H9 (cell line): Measurements from ENCODE around the gene CD164. TPM values are rescaled to one million over a fixed set of nuclear protein-coding genes. Genes with fewer than 3 reads are reported as not detected.

Experiments
- DNase-seq: peaks from one replicate; pipeline ENCODE4 v3.0.0-alpha.2; 2017
- H2AFZ ChIP-seq: one replicate; pipeline ENCODE4 v1.6.1; 2013; ENCODE audit warnings: mild to moderate bottlenecking, low read length, control low read depth, moderate library complexity
- H2AK5ac ChIP-seq: 2 replicates; pipeline ENCODE4 v1.6.1; 2013; ENCODE audit warnings: low read length, control low read depth, mixed read lengths; ENCODE audit not compliant: insufficient read length
- H2BK120ac ChIP-seq: one replicate; pipeline ENCODE4 v1.6.1; 2013; ENCODE audit warnings: low read depth, mild to moderate bottlenecking, low read length, control low read depth, inconsistent platforms; ENCODE audit not compliant: poor library complexity, severe bottlenecking
- H2BK12ac ChIP-seq: 2 replicates; pipeline ENCODE4 v1.6.1; 2013; ENCODE audit warnings: low read length, control low read depth, mixed read lengths, low read depth; ENCODE audit not compliant: insufficient read length
- H2BK15ac ChIP-seq: 2 replicates; pipeline ENCODE4 v1.6.1; 2013; ENCODE audit warnings: low read depth, low read length, control low read depth
- H2BK20ac ChIP-seq: one replicate; pipeline ENCODE4 v1.6.1; 2013; ENCODE audit warnings: low read depth, mild to moderate bottlenecking, low read length, control low read depth, inconsistent platforms; ENCODE audit not compliant: poor library complexity, severe bottlenecking
- H2BK5ac ChIP-seq: 2 replicates; pipeline ENCODE4 v1.6.1; 2013; ENCODE audit warnings: low read length, control low read depth, mixed read lengths; ENCODE audit not compliant: insufficient read length
- H3K14ac ChIP-seq: 2 replicates; pipeline ENCODE4 v1.6.1; 2013; ENCODE audit warnings: low read length, control low read depth; ENCODE audit not compliant: insufficient read depth
- H3K18ac ChIP-seq: 2 replicates; pipeline ENCODE4 v1.6.1; 2013; ENCODE audit warnings: low read depth, mild to moderate bottlenecking, mixed read lengths, low read length, control low read depth; ENCODE audit not compliant: insufficient read length
- H3K23ac ChIP-seq: 2 replicates; pipeline ENCODE4 v1.6.1; 2013; ENCODE audit warnings: low read length, control low read depth, mixed read lengths, low read depth; ENCODE audit not compliant: insufficient read length
- H3K23me2 ChIP-seq: 2 replicates; pipeline ENCODE4 v1.6.1; 2013; ENCODE audit warnings: low read depth, mild to moderate bottlenecking, mixed read lengths, low read length, control low read depth; ENCODE audit not compliant: insufficient read length, poor library complexity, severe bottlenecking
- H3K27ac ChIP-seq: 2 replicates; pipeline ENCODE4 v1.5.1; 2013; ENCODE audit warnings: low read length, control low read depth, mixed read lengths, low read depth; ENCODE audit not compliant: insufficient read length
- H3K27me3 ChIP-seq: 2 replicates; pipeline ENCODE4 v1.6.1; 2013; ENCODE audit warnings: low read length, control low read depth, inconsistent platforms; ENCODE audit not compliant: insufficient read depth
- H3K4ac ChIP-seq: 2 replicates; pipeline ENCODE4 v1.6.1; 2013; ENCODE audit warnings: low read depth, mild to moderate bottlenecking, control low read depth, inconsistent platforms, low read length, moderate library complexity
- H3K4me1 ChIP-seq: 2 replicates; pipeline ENCODE4 v1.6.1; 2013; ENCODE audit warnings: low read length, control low read depth, inconsistent platforms; ENCODE audit not compliant: insufficient read depth
- H3K4me2 ChIP-seq: 2 replicates; pipeline ENCODE4 v1.6.1; 2013; ENCODE audit warnings: low read length, control low read depth, mixed read lengths; ENCODE audit not compliant: insufficient read length, insufficient read depth
- H3K56ac ChIP-seq: 2 replicates; pipeline ENCODE4 v1.6.1; 2013; ENCODE audit warnings: low read depth, mild to moderate bottlenecking, mixed read lengths, low read length, control low read depth; ENCODE audit not compliant: insufficient read length
- H3K79me1 ChIP-seq: 2 replicates; pipeline ENCODE4 v1.6.1; 2013; ENCODE audit warnings: low read depth, mild to moderate bottlenecking, moderate library complexity, low read length, control low read depth, inconsistent platforms; ENCODE audit not compliant: insufficient read depth, poor library complexity, severe bottlenecking
- H3K79me2 ChIP-seq: 2 replicates; pipeline ENCODE4 v1.6.1; 2013; ENCODE audit warnings: low read length, control low read depth, inconsistent platforms; ENCODE audit not compliant: insufficient read depth
- H3K9ac ChIP-seq: 2 replicates; pipeline ENCODE4 v1.6.1; 2013; ENCODE audit warnings: low read length, control low read depth, mixed read lengths; ENCODE audit not compliant: insufficient read length; ENCODE audit errors: extremely low read depth
- H3K9me3 ChIP-seq: one replicate; pipeline ENCODE4 v1.6.1; 2013; ENCODE audit warnings: low read depth, low read length, inconsistent platforms; ENCODE audit not compliant: control insufficient read depth
- H3T11ph ChIP-seq: one replicate; pipeline ENCODE4 v1.6.1; 2013; ENCODE audit warnings: mild to moderate bottlenecking, low read length, control low read depth, inconsistent platforms
- H4K20me1 ChIP-seq: one replicate; pipeline ENCODE4 v1.6.1; 2013; ENCODE audit not compliant: control insufficient read depth, insufficient read length, insufficient read depth
- H4K5ac ChIP-seq: 2 replicates; pipeline ENCODE4 v1.6.1; 2013; ENCODE audit warnings: low read depth, mild to moderate bottlenecking, mixed read lengths, low read length, control low read depth; ENCODE audit not compliant: insufficient read length
- H4K8ac ChIP-seq: replicated peaks from 2 replicates; pipeline ENCODE4 v1.6.1; 2013; ENCODE audit warnings: low read length, control low read depth, mixed read lengths, low read depth; ENCODE audit not compliant: insufficient read length
- H4K91ac ChIP-seq: 2 replicates; pipeline ENCODE4 v1.6.1; 2013; ENCODE audit warnings: low read depth, mild to moderate bottlenecking, moderate library complexity, mixed read lengths, low read length, control low read depth; ENCODE audit not compliant: insufficient read length
- H3K27ac Mint-ChIP-seq, 3 experiments: 2 replicates in 2 of 3; 3 replicates in 1 of 3; pipeline ENCODE4 v1.8.0; 2020 to 2021; ENCODE audit warnings: mixed read lengths in 3 of 3, mild to moderate bottlenecking in 1 of 3, moderate library complexity in 1 of 3
- H3K27me3 Mint-ChIP-seq: 2 replicates; pipeline ENCODE4 v1.8.0; 2021; ENCODE audit warnings: low read depth, mild to moderate bottlenecking, moderate library complexity, mixed read lengths
- H3K36me3 Mint-ChIP-seq, 3 experiments: 2 replicates in 2 of 3; 3 replicates in 1 of 3; pipeline ENCODE4 v1.8.0; 2020 to 2021; ENCODE audit warnings: low read depth in 3 of 3, mixed read lengths in 3 of 3; ENCODE audit not compliant: insufficient read depth in 1 of 3
- H3K4me1 Mint-ChIP-seq, 2 experiments: 2 replicates each; pipeline ENCODE4 v1.8.0; 2020; ENCODE audit warnings: mixed read lengths in 2 of 2
- H3K4me3 Mint-ChIP-seq, 2 experiments: 2 replicates in 1 of 2; 3 replicates in 1 of 2; pipeline ENCODE4 v1.8.0; 2020 to 2021; ENCODE audit warnings: mild to moderate bottlenecking in 2 of 2, mixed read lengths in 2 of 2, moderate library complexity in 1 of 2
- H3K9me3 Mint-ChIP-seq, 2 experiments: 2 replicates in 1 of 2; 3 replicates in 1 of 2; pipeline ENCODE4 v1.8.0; 2020; ENCODE audit warnings: mild to moderate bottlenecking in 2 of 2, mixed read lengths in 2 of 2, moderate library complexity in 1 of 2
- CTCF ChIP-seq: fragments of 200-600 bp; sonication (generic); conservative IDR thresholded peaks from 3 replicates; pipeline ENCODE4 v1.8.0; 2021; ENCODE audit warnings: antibody characterized with exemption, mild to moderate bottlenecking
- WGBS: extraction: QIAGEN DNeasy Blood & Tissue Kit; methylation state at CpG from one replicate; pipeline ENCODE4 v1.1.7; 2013; ENCODE audit warnings: missing lambda C conversion rate, low lambda C conversion rate, mixed read lengths; ENCODE audit not compliant: insufficient read length; ENCODE audit errors: extremely low coverage; 5-methylcytosine and 5-hydroxymethylcytosine counted together
- total RNA-seq: library from RNA; stranded (reverse); gene quantifications from 2 replicates; pipeline ENCODE4 v1.2.1, GENCODE V29; 2021

Gene CD164
- total RNA-seq, 1 experiment from 2014 or later, result 130 TPM

GRCh38 chr6:109372130-109372529 lies 10.1 kb downstream of the CD164 start:
- Histone ChIP-seq H3K79me1 (no peaks in the 10 kb centered on the region), H2BK15ac (no peak overlapping the region), H3K14ac (no peak overlapping the region), H3K27me3 (no peaks in the 10 kb centered on the region), H4K5ac (no peak overlapping the region), H3K9ac (no peak overlapping the region), H3K4me1 (no peaks in the 10 kb centered on the region), H3K27ac (no peak overlapping the region), H3T11ph (no peak overlapping the region), H3K4ac (no peak overlapping the region), H3K23me2 (no peaks in the 10 kb centered on the region), H3K9me3 (no peaks in the 10 kb centered on the region), H2AFZ (no peak overlapping the region), H2BK5ac (no peak overlapping the region), H2AK5ac (no peak overlapping the region), H3K56ac (no peak overlapping the region), H3K18ac (no peak overlapping the region), H2BK12ac (no peak overlapping the region), H4K8ac (no peak overlapping the region), H3K79me2 (peaks cover 2% of the 10 kb centered on the region), H2BK20ac (no peak overlapping the region), H3K4me2 (no peak overlapping the region), H4K91ac (no peak overlapping the region), H2BK120ac (no peak overlapping the region), H4K20me1 (no peaks in the 10 kb centered on the region), H3K23ac (no peak overlapping the region)
- no peak for TF ChIP-seq CTCF
- no peak for DNase-seq
- Mint-ChIP-seq H3K36me3 (peaks cover 45 to 81% (median 67%) of the 10 kb centered on the region in 3 experiments), H3K4me3 (no peak overlapping the region), H3K27ac (no peak overlapping the region), H3K4me1 (no peaks in the 10 kb centered on the region), H3K27me3 (no peaks in the 10 kb centered on the region), H3K9me3 (no peaks in the 10 kb centered on the region)
- WGBS, result no CpG with 5 or more reads among the region's 2 CpGs
